Stimulated activated CD8-positive, alpha-beta memory T cell treated with anti-CD3 and anti-CD28 coated beads, Interleukin-12 subunit alpha, Interleukin-12 subunit beta, amount 100 ng/mL, for 4 hours (primary cell): Measurements from ENCODE around the gene USP16.

Experiments
- DNase-seq: peaks from one replicate; pipeline ENCODE4 v3.0.0-alpha.2; 2020; ENCODE audit warnings: low read depth

The USP16 gene

GRCh38 chr21:29083306-29083705 lies 58.8 kb downstream of the USP16 start:
- DNase-seq = no peak

GRCh38 chr21:29084372-29084771 lies 59.9 kb downstream of the USP16 start:
- DNase-seq = no peak

- DNase-seq = no peak
These were observed 60.8 kb downstream of the USP16 start for GRCh38 chr21:29085106-29085752.

GRCh38 chr21:29091033-29091432 lies 66.6 kb downstream of the USP16 start:
- no peak for DNase-seq

- no peak for DNase-seq
These were observed 67.9 kb downstream of the USP16 start for GRCh38 chr21:29092102-29092959.

- DNase-seq = no peak
These were observed 71.9 kb downstream of the USP16 start for GRCh38 chr21:29096218-29097015.

- no peak for DNase-seq
These were observed 73.7 kb downstream of the USP16 start for GRCh38 chr21:29098156-29098555.

- DNase-seq = no peak
These were observed 78.4 kb downstream of the USP16 start for GRCh38 chr21:29102791-29103257.
